Stimulated activated CD8-positive, alpha-beta memory T cell treated with anti-CD3 and anti-CD28 coated beads, Interleukin-7, amount 100 ng/mL, for 48 hours (primary cell): ENCODE results near the gene HHEX.
"Not testable (repeated sequence)": the region's sequence is repeated elsewhere in the genome, so short reads cannot be mapped to it uniquely, and the experiment has no call there.

Experiments
- DNase-seq, 2 donors: peaks; one replicate each; pipeline ENCODE4 v3.0.0-alpha.2; 2020; ENCODE audit warnings: low read depth in 1 of 2; ENCODE audit errors: extremely low read depth in 1 of 2

Gene HHEX

GRCh38 chr10:92732958-92733357 is 43.2 kb downstream of the HHEX start:
- no peak for DNase-seq

GRCh38 chr10:92734301-92734700 is 44.5 kb downstream of the HHEX start:
- DNase-seq: no peak

GRCh38 chr10:92735938-92736337 is 46.2 kb downstream of the HHEX start:
- DNase-seq: no peak

GRCh38 chr10:92737484-92737883 is 47.7 kb downstream of the HHEX start:
- DNase-seq: no peak

- no peak for DNase-seq
Measured at GRCh38 chr10:92740762-92741161, 51.0 kb downstream of the HHEX start.

- DNase-seq: not testable (repeated sequence)
Measured at GRCh38 chr10:92741741-92742140, 52.0 kb downstream of the HHEX start.

- DNase-seq: no peak
Measured at GRCh38 chr10:92742331-92743228, 52.8 kb downstream of the HHEX start.
